ENCODE results near the gene PDE11A.

DNA sequence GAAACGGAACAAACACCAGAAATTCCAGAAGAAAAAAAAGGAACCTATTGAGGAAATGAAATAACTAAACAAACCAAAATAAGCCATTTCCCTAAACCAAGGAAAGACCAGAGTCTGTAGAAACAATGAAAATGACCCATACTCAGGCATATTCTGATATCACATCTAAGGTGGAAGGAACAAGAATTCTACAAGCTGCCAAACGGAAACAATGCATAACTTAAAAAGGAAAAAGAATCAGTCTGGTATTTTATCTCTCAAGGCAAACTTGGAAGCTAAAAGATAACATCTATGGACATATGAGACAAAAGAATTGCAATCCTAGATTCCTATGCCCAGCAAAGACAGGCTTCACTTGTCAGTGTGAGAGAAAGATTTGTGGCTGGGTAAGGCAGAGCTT is 326.2 kb downstream of the PDE11A start:
- TF ChIP-seq POLR2A (IDR thresholded peaks at IDR 0.05; ENCODE audit: control extremely low read depth in 1 of 2, low read depth in 2 of 2, low read length in 2 of 2) (no peak), JUN (IDR thresholded peaks at IDR 0.05; ENCODE audit: low read depth, low read length) (no peak), NRF1 (IDR thresholded peaks at IDR 0.05; ENCODE audit: low read depth, low read length) (no peak), RFX5 (IDR thresholded peaks at IDR 0.05; ENCODE audit: borderline replicate concordance, low read depth, low read length) (no peak), POLR2AphosphoS5 (IDR thresholded peaks at IDR 0.05; ENCODE audit: low read depth, low read length) (no peak), MAFK (IDR thresholded peaks at IDR 0.05; ENCODE audit: low read depth, low read length) (no peak)

All from H1 (cell line).